Eye (tissue), 1 donor: ENCODE results near the gene SRPRA.
"Not testable (repeated sequence)": the region's sequence is repeated elsewhere in the genome, so short reads cannot be mapped to it uniquely, and the experiment has no call there.

Experiments used
- DNase-seq: peaks from one replicate; pipeline ENCODE4 v3.0.0-alpha.2; 2015

SRPRA gene

DNA sequence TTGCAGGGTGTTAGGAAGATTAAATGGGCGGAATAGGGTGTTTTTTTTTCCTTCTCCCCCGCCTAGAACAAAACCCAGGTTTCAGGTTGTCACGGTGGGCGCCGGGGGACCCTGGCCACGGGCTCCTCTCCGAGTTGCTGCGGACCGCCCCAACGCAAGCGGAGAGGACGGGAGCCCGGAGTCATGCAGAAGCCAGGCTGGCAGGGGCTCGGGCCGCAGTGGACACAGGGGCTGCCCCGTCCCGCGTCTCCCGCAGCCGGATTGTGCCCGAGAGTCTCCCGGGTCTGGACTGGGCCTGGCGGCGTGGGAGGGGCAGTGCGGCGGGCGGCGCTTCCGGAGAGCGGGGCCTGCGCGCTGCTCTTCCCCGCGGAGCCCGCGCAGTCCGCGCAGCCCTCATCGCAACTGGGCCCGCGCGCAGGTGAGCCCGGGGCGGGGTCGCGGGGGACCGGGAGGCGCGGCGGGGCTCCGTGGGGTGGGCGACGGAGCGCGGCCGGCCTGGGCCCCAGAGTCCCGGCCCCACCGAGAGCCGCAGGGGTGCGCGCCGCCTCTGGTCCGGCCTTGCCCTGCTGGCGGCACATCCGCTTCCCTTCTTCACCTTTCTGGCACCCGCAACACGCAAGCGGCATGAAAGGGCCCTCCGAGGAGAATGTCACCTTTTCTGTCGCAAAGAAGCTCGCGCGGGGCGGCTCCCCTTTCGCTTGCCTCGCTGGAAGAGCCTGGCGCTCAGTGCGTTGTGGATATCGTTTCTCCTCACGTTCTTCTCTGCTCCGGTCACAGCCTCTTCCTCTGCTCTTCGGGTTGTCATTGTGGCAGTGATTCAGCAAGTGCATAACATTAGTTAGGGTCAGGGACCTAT lies 14.3 kb upstream of the SRPRA start, which contains the start of gene TIRAP:
TIRAP (plus strand) TSS at position 358 of the 856 bp plus-strand sequence. CDS start 7,802 bp downstream, outside the sequence.
- peak; percentile 83 for DNase-seq

GRCh38 chr11:126282361-126282735 lies 13.7 kb upstream of the SRPRA start:
- DNase-seq = no peak

DNA sequence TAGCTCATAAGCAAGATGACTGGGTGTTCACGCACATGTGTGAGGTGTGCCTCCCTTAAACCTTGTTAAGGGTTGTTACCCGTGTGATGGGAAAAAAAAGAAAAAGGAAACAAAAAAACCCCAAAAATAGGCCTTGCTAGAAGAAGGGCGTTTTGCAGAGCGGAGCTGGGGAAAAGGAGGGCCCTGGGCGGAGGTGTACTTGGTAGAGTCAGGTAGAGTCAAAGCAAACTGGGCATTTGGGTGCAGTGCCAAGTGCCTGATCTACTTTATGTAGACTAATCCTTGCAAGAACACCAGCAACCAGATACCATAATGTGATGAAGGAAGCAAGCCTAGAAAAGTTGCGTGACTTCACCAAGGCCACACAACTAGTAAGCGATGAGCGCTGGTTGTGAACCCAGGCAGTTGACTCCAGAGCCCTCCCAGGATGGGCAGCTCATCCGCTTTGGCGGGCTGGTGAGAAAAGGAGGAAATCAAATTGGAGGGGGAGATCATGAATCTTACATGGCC lies 13.0 kb upstream of the SRPRA start:
- no peak for DNase-seq

DNA sequence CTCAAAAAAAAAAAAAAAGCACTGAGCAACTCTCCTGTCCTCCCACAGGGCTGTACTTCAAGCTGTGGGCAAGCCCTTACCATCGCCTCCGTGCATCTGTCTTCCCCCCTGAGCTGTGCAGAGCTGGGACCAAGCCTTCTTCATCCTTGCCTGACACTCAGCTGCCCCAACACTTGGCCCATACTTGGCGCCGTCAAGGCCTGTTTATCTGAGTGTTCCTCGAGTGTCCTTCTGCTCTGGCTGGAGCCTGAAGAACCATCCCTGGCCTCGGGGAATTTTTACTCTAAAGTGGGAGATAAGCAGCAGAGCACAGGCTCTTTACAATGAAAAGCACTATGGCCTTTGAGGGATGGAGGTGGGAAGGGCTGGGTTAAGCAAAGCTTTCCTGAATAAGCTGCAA lies 12.6 kb upstream of the SRPRA start:
- DNase-seq = no peak

DNA sequence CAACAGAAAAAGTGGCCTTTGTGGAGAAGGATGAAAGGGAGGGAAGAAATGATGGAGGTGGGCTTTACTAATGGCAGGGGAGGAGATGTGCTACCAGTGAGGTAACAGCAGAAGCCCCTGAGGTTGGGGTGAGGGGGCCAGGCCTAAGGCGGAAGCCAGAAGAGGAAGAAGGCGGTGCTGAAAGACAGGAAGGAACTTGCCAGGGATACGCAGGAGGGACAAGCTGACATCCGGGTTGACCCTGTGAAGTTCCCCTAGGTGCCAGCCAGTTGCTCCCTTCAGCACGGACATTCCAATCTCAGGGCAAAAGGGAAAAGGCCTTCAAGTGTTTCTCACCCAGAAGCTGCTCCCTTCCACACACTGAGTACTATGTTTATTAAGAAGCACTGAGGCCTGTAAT lies 11.9 kb upstream of the SRPRA start:
- DNase-seq = no peak

DNA sequence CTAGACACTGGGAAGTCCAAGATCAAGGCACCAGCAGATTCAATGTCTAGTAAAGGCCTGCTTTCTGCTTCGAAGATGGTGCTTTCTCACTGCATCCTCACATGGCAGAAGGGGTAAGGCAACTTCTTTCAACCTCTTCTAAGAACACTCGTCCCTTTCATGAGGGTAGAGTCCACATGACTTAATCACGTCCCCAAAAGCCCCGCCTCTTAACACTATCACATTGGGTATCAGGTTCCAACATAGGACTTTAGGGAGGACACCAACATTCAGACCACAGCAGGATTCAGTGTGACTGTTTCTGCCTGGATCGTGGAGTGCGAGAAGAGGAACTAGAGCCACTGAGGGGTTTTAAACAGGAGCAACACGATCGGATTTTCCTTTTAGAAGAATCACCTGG lies 10.5 kb upstream of the SRPRA start:
- DNase-seq = no peak

GRCh38 chr11:126277780-126278179 lies 9.1 kb upstream of the SRPRA start:
- DNase-seq = peak; percentile 20

DNA sequence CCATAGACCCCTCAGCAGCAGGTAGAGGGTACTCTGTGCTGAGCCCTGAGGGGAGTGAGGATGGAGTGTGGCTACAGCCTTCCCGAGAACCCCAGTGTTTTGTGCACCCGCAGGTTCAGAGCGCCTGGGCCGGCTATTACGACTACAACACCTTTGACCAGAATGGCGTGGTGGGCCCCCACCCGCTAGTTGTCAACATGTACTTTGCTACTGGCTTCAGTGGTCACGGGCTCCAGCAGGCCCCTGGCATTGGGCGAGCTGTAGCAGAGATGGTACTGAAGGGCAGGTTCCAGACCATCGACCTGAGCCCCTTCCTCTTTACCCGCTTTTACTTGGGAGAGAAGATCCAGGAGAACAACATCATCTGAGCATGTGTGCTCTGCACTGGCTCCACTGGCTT lies 8.6 kb upstream of the SRPRA start:
- no peak for DNase-seq

- DNase-seq = no peak
Observed at GRCh38 chr11:126268361-126268707, 361 bp downstream of the SRPRA start.

DNA sequence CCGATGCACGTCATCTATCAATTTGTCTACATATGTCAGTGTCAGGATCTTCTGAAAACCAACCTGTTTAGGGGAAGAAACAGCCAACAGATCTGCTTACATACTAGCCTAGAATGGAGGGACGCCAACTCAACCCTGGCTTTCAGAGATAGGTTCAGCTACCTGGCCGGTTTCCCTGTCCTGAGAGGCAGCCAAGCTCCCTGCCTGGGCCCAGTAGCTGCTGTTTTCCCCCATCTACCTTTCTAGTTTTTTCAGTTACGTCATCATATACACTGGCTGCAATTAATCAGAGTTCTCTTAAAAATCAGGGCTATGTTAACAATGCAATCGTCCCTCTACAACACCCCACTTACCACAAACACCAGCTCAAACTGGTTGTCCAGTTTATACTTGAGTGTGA lies 1.0 kb downstream of the SRPRA start:
- no peak for DNase-seq

GRCh38 chr11:126265811-126266210 lies 2.9 kb downstream of the SRPRA start:
- no peak for DNase-seq

GRCh38 chr11:126263489-126263888 lies 5.2 kb downstream of the SRPRA start:
- DNase-seq = no peak

DNA sequence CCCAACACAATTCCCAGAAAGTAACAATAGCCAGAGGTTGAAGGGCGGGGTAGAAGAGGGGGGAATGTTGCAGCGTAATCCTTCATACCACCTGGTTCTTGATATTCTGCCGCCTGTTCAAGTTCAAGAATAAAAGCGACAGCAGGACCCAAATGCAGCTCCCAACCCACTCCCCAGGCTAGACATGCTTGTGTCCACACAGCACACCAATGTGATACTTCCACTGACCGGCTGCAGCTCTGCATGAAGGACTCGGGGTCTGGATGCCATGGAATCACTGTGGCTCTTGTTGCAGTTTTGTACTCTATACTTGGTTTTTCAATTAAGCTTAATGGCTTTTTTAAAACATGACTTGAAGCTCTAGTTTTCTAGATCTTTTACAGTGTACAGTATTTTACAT lies 6.5 kb downstream of the SRPRA start:
- DNase-seq = no peak

DNA sequence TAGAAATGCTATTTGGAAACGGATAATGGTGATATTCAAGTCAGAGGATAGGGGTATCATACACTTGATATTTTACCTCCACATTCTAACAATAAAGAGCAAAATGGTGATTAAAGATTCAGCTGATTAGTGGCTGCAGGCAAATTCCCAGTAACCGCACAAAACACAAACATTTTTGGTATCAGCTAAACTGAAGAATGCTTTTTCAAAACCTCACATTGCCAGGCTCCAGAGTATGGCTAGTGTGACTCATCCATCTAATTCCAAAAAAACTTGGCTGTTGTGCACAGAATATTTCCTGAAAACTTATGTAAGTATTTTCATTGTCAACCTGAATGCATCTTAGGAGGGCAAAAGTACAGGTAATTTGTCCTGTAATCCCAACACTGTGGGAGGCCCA lies 10.9 kb downstream of the SRPRA start:
- no peak for DNase-seq

DNA sequence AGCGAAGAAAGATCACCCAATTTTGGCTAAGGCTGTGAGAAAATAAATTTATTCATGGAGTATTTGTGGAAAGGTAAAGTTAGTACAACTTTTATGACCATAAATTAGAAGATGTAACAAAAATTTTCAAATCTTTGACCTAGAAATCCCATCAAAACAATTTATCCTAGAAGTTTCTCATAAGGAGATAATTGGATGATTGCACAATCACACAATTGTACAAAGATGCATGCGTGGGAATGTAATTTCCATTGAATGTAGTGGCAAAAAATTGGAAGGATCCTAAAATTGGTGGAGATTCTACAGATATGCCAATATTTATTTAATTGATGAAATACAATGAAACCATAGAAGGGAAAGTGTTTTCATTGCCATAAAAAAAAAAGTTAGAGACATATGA lies 11.6 kb downstream of the SRPRA start:
- no peak for DNase-seq

DNA sequence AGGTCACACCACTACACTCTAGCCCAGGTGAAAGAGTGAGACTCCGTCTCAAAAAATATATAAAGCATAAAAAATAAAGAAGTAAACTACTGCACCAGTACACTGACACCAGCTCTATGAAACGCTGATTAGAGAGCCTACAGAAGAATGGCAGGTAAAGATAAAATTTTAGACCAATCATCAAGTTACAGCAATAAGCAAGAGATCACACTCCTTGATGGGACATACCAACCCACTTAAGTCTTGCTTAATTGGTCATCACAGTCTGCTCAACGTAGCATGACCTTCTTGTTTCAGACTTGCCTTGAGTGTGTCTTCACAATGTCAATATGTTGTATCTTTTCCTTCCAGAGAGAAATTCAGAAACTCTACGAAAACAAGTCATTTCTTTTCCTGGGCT lies 12.5 kb downstream of the SRPRA start:
- no peak for DNase-seq

GRCh38 chr11:126255507-126255906 lies 13.2 kb downstream of the SRPRA start:
- not testable (repeated sequence) for DNase-seq

- no peak for DNase-seq
Observed at GRCh38 chr11:126254819-126255218, 13.9 kb downstream of the SRPRA start.

GRCh38 chr11:126253265-126253664 lies 15.4 kb downstream of the SRPRA start:
- no peak for DNase-seq

DNA sequence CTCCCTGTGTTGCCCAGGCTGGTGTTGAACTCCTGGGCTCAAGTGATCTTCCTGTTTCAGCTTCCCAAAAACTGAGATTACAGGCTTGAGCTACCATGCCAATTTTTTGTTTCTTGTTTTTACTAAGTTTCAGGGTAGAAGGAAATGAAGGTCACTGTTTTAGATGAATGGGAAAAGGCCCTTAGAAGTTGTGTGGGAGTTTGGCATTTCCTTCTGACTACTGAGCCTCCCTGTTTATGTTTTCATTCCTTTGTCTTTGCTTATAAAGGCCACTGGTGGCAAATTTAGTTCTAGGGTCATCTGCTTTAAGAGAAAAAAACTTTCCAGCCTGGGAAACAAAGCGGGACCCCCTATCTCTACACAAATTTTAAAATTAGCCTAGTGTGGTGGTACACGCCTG lies 22.1 kb downstream of the SRPRA start:
- no peak for DNase-seq

DNA sequence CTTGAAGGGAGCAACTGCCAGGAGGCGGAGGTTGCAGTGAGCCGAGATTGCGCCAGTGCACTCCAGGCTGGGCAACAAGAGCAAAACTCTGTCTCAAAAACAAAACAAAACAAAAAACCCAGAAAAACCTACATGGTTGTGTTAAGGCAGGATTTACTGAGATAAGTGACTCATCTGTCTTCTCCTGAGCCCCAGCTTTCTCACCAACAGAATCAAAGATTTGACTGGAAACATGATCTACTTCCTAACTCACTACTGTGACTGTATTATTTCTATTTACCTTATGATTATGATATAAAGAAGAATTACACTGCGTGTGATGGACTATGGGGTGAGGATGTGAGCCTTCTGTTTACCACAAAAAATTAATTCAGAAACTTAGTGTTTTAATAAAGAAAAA lies 35.3 kb downstream of the SRPRA start:
- DNase-seq = no peak

DNA sequence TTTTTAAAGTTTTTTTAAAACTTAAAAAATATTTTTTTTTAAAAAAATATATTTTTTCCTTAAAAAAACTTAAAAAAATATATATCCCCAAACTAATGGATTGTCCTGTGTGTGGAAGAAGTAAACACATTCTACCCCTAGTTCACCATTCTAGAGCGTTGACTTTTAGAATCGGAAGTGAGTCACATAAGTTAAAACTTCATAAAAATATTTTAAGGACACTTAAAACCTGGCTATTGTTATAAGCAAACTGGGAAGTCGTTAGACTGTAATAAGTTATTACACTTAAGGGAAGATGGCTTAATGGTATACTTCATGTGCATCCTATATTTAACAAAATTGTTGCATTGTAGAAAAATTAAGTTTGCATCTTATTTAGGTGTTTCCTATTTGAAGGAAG lies 36.0 kb downstream of the SRPRA start:
- DNase-seq = no peak

- peak; percentile 11 for DNase-seq
Observed at GRCh38 chr11:126231725-126232459, 36.8 kb downstream of the SRPRA start.

- no peak for DNase-seq
Observed at GRCh38 chr11:126229858-126230540, 38.7 kb downstream of the SRPRA start.
